ENCODE results near the gene TTYH1.

The TTYH1 gene

DNA sequence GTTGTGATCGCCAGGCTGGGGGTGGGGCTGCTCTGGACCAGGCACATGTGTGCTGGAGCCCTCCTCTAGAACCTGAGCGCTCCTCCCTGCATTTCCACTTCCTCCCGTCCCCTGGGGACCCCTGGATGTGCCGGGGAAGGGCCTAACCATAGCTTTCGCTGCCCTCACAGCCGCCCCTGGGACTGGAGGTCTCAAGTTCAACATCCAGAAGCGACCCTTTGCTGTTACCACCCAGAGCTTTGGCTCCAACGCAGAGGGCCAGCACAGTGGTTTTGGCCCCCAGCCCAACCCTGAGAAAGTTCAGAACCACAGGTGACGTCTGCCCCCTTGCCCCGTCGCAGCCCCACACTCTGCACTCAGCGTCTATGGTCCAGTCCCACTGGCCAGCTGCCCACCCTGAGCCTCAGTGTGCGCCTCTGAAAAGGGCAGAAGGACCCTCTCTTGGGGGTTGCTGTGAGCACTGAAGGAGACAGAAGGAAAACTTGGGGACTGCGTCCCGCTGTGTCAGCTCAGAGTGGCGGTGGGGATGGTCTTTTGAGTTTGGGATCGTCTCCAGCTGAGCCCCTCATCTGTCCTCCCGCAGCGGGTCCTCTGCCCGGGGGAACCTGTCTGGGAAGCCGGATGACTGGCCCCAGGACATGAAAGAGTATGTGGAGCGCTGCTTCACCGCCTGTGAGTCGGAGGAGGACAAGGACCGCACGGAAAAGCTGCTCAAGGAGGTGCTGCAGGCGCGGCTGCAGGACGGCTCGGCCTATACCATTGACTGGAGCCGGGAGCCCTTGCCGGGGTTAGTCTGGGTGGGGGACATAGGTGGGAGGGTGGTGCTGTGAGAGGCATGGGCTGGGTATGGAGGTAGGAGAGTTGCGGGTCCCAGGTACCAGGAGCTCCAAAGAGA, 39.8 kb downstream of the TTYH1 start:
- Histone ChIP-seq H3K27ac (ENCODE audit: low read length) (no peak overlapping the region), H3K4me2 (ENCODE audit: low read length) (no peak overlapping the region)

DNA sequence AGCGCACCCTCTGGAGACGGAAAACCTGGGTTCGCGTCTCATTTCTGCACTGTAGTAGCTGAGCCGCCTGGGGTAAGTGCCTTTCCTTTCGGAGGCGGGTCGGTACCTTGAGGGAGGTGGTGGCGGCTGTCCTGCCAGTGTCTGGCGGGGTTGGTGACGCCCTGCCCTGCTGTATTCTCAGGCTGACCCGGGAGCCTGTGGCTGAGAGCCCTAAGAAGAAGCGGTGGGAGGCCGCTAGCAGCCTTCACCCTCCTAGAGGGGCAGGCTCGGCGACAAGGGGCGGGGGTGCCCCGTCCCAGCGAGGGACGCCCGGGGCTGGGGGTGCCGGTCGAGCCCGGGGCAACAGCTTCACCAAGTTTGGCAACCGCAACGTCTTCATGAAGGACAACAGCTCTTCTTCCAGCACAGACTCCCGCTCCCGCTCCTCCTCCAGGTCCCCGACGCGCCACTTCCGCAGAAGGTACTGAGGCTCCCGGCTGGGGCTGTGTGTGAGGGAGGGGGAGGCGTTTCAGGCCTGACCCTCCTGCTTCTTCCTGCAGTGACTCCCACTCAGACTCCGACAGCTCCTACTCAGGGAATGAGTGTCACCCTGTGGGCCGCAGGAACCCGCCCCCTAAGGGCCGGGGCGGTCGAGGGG, 40.6 kb downstream of the TTYH1 start:
- Histone ChIP-seq H3K9me3 (ENCODE audit: insufficient read depth, low read length) (no peaks in the 10 kb centered on the region), H3K27ac (ENCODE audit: low read length) (no peak overlapping the region), H3K9ac (ENCODE audit: low read length) (no peak overlapping the region), H3K27me3 (ENCODE audit: low read depth, low read length) (no peaks in the 10 kb centered on the region), H3K79me2 (ENCODE audit: low read length) (peaks cover 49% of the 10 kb centered on the region), H3K4me1 (ENCODE audit: low read length) (peaks cover 4% of the 10 kb centered on the region), H3K36me3 (replicated peaks; ENCODE audit: low read depth, low read length) (peaks cover 90% of the 10 kb centered on the region), H3K4me2 (ENCODE audit: low read length) (no peak overlapping the region), H2AFZ (ENCODE audit: low read depth, low read length) (no peak overlapping the region), H4K20me1 (ENCODE audit: insufficient read depth, low read length) (peaks cover 58% of the 10 kb centered on the region), H3K4me3 (ENCODE audit: low read length) (no peak overlapping the region)
- no peak for TF ChIP-seq EZH2phosphoT487 (IDR thresholded peaks at IDR 0.05; ENCODE audit: low read depth)
- TF ChIP-seq CTCF (IDR thresholded peaks at IDR 0.05; ENCODE audit: low read depth, low read length) = no peak

More for the DNA sequence above, 39.8 kb downstream of the TTYH1 start:
- TF ChIP-seq CTCF (IDR thresholded peaks at IDR 0.05; ENCODE audit: low read depth, low read length) (no peak), EZH2phosphoT487 (IDR thresholded peaks at IDR 0.05; ENCODE audit: low read depth) (no peak)
- H3K36me3 ChIP-seq (replicated peaks; ENCODE audit: low read depth, low read length) = peaks cover 87% of the 10 kb centered on the region
- peaks cover 58% of the 10 kb centered on the region for H3K79me2 ChIP-seq (ENCODE audit: low read length)
- no peak overlapping the region for H2AFZ ChIP-seq (ENCODE audit: low read depth, low read length)
- H3K9me3 ChIP-seq (ENCODE audit: insufficient read depth, low read length) = no peaks in the 10 kb centered on the region
- H4K20me1 ChIP-seq (ENCODE audit: insufficient read depth, low read length) = peaks cover 64% of the 10 kb centered on the region
- H3K9ac ChIP-seq (ENCODE audit: low read length) = no peak overlapping the region
- peaks cover 12% of the 10 kb centered on the region for H3K4me1 ChIP-seq (ENCODE audit: low read length)
- H3K27me3 ChIP-seq (ENCODE audit: low read depth, low read length) = no peaks in the 10 kb centered on the region
- no peak overlapping the region for H3K4me3 ChIP-seq (ENCODE audit: low read length)

- H3K36me3 ChIP-seq (replicated peaks; ENCODE audit: low read depth, low read length) = peaks cover 88% of the 10 kb centered on the region
These were observed 41.4 kb downstream of the TTYH1 start for GRCh38 chr19:54456423-54457373.

More at GRCh38 chr19:54456423-54457373, 41.4 kb downstream of the TTYH1 start:
- Histone ChIP-seq H3K4me1 (ENCODE audit: low read length) (no peaks in the 10 kb centered on the region), H3K4me2 (ENCODE audit: low read length) (no peak overlapping the region), H4K20me1 (ENCODE audit: insufficient read depth, low read length) (peaks cover 53% of the 10 kb centered on the region), H3K27ac (ENCODE audit: low read length) (no peak overlapping the region), H2AFZ (ENCODE audit: low read depth, low read length) (no peak overlapping the region), H3K4me3 (ENCODE audit: low read length) (no peak overlapping the region), H3K9ac (ENCODE audit: low read length) (no peak overlapping the region), H3K27me3 (ENCODE audit: low read depth, low read length) (no peaks in the 10 kb centered on the region), H3K9me3 (ENCODE audit: insufficient read depth, low read length) (no peaks in the 10 kb centered on the region), H3K79me2 (ENCODE audit: low read length) (peaks cover 41% of the 10 kb centered on the region)
- TF ChIP-seq EZH2phosphoT487 (IDR thresholded peaks at IDR 0.05; ENCODE audit: low read depth) (no peak), CTCF (IDR thresholded peaks at IDR 0.05; ENCODE audit: low read depth, low read length) (no peak)
